Astrocyte of the cerebellum (primary cell): Measurements from ENCODE around the gene LRRC45.

Experiments used
- DNase-seq: peaks from one replicate; pipeline ENCODE4 v3.0.0-alpha.2; 2011; ENCODE audit warnings: low read depth
- H3K4me3 ChIP-seq: 2 replicates; pipeline ENCODE4 v1.5.1; 2011; ENCODE audit warnings: mild to moderate bottlenecking, low read depth, low read length, moderate library complexity
- CTCF ChIP-seq: IDR thresholded peaks from 2 replicates; pipeline ENCODE4 v1.5.1; 2012; ENCODE audit warnings: low read length, low read depth, moderate library complexity, mild to moderate bottlenecking; ENCODE audit errors: missing control alignments
- in situ Hi-C: cut with HindIII; loops from 2 replicates; pipeline ENCODE4 v1.10.0; 2017; ENCODE audit warnings: low sequenced_read_pairs

Gene LRRC45

DNA sequence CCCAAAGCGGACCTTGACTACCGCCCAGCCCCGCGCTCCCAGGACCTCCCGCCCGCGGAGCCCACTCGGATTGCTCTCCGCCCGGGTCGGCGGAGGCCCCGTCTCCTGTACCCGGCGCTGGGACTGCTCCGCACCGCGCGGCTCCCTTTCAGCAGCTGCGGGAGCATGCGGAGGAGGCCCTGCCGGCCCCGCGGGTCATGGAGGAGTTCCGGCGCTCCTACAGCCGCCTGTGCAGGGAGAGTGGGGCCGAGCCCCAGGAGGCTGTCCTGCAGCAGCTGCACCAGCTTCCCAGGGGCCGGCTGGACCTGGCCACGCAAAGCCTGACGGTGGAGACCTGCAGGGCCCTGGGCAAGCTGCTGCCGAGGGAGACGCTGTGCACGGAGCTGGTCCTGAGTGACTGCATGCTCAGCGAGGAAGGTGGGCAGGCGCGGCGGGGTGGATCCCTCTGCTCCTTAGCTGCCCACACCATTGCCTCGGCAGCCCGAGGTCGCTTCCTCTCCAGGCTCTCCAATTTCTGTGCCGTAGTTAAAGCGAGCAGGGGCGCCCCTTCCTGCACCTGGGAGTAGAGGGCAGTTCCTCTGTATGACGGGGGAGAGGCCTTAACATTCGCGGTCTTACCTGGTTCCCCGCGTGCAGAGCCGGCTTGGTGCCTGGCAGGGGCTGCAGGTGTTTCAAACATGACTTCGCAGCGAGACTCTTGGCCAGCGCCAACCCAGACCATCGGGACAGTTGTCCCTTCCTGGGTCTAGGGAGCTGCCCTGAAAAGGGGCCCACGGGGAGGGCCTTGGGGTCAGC, 539 bp downstream of the LRRC45 start:
- no peak for DNase-seq
- no peak for TF ChIP-seq CTCF
- in situ Hi-C loops: no loop called here
- peak overlapping the region; percentile 66 for H3K4me3 ChIP-seq

DNA sequence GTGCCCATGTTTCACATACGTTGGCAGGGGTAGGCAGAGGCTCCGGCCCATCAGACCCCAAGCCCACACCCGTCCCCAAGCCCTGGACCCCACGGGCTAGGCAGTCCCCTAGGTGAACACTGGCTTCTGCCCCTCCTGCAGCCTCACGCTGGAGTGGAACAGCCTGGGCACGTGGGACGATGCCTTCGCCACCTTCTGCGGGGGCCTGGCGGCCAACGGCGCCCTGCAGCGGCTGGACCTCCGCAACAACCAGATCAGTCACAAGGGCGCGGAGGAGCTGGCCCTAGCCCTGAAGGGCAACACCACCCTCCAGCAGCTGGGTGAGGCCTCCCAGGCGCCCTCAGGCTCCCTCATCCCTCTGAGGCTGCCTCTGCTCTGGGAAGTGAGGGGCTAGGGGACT, 1.8 kb downstream of the LRRC45 start:
- no peak for DNase-seq
- no peak for TF ChIP-seq CTCF
- in situ Hi-C loops: no loop called here
- no peak overlapping the region for H3K4me3 ChIP-seq

- DNase-seq: no peak
- in situ Hi-C loops: no loop called here
- no peak overlapping the region for H3K4me3 ChIP-seq
- TF ChIP-seq CTCF: no peak
These were observed 2.4 kb downstream of the LRRC45 start for GRCh38 chr17:82025401-82026107.

DNA sequence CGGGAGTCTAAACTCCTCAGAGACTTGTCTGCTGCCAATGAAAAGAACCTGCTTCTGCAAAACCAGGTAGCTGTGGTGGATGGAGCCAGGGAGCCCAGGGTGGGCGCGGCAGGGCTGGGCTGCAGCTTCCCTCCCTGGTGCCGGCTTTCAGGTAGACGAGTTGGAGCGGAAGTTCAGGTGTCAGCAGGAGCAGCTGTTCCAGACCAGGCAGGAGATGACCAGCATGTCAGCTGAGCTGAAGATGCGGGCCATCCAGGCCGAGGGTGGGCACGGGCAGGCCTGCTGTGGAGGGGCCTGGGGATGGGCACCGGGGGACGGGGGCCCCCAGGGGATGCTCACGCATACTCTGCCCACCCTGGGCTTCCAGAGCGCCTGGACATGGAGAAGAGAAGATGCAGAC, 5.1 kb downstream of the LRRC45 start:
- no peak overlapping the region for H3K4me3 ChIP-seq
- no peak for TF ChIP-seq CTCF
- in situ Hi-C loops: no loop called here
- DNase-seq: no peak

GRCh38 chr17:82028966-82029365, 5.9 kb downstream of the LRRC45 start:
- in situ Hi-C loops: no loop called here
- DNase-seq: no peak
- no peak for TF ChIP-seq CTCF
- H3K4me3 ChIP-seq: no peak overlapping the region

GRCh38 chr17:82029391-82029790, 6.3 kb downstream of the LRRC45 start:
- in situ Hi-C loops: no loop called here
- DNase-seq: no peak
- no peak overlapping the region for H3K4me3 ChIP-seq
- TF ChIP-seq CTCF: no peak
